GM18909 (cell line): Measurements from ENCODE around the gene CTCF.
"Not testable (repeated sequence)": the region's sequence is repeated elsewhere in the genome, so short reads cannot be mapped to it uniquely, and the experiment has no call there.

Source experiments
- ATAC-seq: cut with Tn5 transposase; IDR thresholded peaks from one replicate; pipeline ENCODE4 v1.9.1; 2021; ENCODE audit warnings: mild to moderate bottlenecking; ENCODE audit not compliant: unreplicated experiment, poor library complexity

Gene CTCF, protein sequence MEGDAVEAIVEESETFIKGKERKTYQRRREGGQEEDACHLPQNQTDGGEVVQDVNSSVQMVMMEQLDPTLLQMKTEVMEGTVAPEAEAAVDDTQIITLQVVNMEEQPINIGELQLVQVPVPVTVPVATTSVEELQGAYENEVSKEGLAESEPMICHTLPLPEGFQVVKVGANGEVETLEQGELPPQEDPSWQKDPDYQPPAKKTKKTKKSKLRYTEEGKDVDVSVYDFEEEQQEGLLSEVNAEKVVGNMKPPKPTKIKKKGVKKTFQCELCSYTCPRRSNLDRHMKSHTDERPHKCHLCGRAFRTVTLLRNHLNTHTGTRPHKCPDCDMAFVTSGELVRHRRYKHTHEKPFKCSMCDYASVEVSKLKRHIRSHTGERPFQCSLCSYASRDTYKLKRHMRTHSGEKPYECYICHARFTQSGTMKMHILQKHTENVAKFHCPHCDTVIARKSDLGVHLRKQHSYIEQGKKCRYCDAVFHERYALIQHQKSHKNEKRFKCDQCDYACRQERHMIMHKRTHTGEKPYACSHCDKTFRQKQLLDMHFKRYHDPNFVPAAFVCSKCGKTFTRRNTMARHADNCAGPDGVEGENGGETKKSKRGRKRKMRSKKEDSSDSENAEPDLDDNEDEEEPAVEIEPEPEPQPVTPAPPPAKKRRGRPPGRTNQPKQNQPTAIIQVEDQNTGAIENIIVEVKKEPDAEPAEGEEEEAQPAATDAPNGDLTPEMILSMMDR

DNA sequence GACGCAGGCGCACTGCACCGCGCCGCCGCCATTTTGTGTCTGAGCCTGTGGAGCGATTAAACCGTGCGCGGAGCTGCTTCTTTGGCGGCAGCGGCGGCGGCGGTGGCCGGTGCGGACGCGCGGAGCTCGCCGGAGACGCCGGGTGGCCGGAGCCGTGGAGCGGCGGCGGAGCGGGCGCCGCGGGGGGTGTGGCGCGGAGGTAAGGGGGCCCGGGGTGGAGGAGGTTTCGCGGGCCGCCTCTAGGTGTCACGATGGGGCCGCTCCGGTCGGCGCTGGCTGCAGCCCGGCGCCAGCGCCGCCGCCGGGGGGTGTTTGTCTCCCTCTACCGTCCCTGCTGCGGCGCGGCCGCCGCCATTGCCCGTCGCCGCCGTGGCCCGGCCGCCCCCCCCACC is at the start of gene CTCF:
TSS of gene CTCF (plus strand) at position 1 of the 392 bp plus-strand sequence. CDS start 48,307 bp downstream, outside the sequence.
- peak; percentile 47 for ATAC-seq

DNA sequence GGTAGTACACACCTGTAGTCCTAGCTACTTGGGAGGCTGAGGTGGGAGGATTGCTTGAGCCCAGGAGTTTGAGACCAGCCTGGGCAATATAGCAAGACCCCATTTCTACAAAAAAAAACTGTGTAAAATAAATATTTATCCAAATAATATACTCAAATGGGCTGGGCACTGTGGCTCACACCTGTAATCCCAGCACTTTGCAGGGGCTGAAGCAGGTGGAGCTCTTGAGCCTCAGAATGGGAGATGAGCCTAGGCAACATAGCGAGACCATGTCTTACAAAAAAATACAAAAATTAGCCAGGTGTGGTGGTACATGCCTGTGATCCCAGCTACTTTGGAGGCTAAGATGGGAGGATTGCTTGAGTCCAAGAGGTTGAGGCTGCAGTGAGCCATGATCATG is 48.4 kb upstream of the CTCF start:
- ATAC-seq, result not testable (repeated sequence)

DNA sequence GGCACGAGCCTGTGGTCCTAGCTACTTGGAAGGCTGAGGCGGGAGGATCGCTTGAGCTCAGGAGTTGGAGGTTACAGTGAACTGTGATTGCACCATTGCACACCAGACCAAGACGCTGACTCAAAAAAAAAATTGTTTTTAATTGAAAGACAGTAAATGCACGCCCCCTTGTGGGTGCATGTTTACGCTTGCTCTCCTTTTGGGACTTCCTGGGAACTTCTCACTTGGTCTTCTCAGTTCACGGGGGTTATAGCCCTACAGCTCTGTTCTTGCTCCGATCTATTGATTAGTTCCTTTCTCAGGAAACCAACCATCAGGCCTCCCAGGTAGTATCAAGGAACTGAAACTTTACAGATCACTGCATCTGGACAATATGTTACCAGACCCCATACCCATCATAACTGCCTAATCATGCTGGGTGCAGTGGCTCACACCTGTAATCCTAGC is 47.9 kb upstream of the CTCF start:
- peak; percentile 59 for ATAC-seq

GRCh38 chr16:67516296-67517154 is 45.8 kb upstream of the CTCF start:
- ATAC-seq, result no peak

- ATAC-seq, result no peak
Observed at GRCh38 chr16:67517155-67517445, 45.2 kb upstream of the CTCF start.

- no peak for ATAC-seq
Observed at GRCh38 chr16:67517661-67518423, 44.5 kb upstream of the CTCF start.

DNA sequence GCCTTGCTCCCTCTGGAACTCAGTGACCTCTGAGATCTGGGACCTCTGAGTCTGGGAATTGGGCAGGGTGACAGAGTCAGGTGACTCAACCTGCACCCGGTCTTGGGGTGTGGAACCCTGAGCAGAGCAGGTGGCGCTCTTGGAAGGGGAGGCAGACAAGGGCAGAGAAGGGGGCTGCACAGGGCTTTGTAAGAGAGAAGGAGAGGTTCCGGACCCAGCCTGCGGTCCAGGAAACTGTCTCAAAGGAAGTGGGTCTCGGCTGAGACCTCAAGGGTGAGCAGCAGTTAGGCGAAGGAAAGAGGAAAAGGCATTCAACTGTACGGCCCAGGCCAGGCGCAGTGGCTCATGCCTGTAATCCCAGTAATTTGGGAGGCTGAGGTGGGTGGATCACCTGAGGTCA is 43.6 kb upstream of the CTCF start:
- no peak for ATAC-seq

DNA sequence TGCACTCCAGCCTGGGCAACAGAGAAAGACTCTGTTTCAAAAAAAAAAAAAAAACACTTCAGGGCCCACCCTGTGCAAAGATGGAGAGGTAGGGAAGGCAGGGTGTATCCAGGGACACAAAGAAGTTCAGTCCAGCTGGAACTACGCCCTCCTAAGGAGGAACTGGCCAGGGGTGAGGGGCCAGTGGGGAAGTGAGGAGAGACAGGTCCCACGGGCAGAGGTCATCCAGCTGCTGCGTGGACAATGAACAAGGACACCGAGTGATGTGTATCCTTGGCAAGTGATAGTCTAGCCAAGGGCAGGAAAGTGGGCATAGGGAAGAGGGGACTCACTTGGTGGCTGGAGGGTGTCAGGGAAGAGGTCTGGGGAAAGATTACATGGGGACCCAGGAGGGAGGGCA is 43.1 kb upstream of the CTCF start:
- no peak for ATAC-seq

- peak; percentile 70 for ATAC-seq
Observed at GRCh38 chr16:67521095-67521804, 41.1 kb upstream of the CTCF start.

DNA sequence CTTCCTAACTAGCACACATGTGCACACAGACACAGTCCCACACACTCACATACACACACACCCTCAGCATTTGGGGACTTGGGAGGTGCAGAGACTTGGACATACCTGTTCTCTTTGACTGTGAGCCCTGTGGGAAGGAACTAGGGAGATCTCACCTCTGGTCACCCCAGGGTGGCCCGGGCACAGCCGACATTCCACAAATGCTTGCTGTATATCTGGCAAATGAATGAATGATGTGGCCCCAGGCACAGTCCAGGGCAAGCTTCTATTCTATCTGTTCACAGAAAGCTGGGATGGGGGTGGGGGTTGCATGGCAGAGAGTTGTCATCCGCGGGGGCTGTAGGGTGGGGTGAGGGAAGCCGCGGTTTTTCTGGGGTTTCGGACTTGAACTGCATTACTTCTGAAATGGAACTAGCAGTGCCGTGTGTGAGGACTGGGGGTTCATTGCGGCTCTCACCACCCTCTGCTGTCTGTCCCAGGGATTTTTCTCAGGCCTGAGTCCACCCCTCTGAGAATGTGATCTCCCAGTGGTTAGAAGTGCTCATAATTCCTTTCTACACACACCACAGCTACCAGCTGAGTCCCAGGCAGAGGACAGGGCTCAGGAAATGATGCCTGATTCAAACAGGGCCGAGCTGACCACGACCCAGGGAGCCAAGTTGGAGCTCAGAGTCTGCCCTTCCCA is 37.0 kb upstream of the CTCF start:
- no peak for ATAC-seq

DNA sequence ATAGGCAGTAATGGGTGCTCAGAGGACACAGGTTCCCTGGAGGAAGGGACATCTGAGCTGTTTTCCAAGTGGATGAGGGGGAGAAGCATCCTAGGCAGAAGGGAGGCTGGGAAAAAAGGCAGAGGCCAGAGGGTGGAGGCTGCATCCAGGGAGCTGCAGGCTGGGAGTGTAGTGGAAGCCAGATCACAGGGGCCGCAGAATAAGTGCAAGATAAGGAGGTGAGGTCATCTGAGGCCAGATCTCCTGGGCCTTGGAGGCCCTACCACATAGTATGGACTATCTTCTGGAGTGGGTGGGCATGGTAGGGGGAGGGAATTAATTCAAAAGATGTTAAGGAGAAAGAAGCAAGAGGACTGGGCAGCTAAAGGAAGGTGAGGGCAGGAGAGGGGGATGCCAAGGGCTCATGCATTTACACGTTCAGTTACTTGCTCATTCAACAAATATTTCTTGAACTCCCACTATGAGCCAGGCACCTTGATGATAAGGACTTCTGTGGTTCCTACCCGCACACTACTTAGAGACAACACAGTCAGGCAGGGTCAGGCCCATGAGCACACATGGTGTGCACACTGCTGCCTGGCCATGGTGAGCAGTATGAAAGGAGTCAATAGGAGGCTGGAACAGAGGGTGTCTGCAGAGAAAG is 36.1 kb upstream of the CTCF start:
- ATAC-seq, result no peak

DNA sequence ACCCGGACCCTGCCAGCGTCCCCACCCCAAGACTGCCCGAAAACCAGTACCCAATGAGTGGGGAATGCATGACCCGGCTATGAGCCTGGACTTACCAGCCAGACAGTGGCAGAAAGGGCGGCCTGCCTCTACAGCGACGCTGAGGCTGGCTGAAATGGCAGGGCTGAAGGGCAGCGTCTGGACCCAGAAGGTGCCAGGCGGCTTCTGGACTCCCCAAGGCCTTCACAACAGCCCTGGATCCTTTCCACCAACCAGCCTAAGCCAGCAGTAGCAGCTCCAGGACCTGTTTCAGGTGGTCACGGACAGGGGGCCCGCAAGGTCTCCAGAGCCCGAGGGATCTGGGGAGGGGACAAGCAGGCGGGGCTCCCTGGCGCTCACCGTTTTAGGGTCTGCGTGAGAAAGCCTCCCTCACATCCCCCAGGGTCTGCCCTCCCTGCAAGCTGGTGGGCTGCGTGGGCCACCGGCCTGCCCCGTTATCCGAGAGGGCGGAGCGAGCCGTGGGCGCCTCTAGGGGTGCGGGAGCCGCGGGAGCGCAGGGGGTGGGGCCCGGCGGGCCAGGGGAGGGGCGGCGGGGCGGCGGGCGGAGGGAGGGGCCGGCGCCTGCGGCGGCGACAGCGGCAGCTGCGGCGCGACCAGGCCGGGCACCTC is 34.0 kb upstream of the CTCF start, which contains the start of gene RIPOR1:
TSS of gene RIPOR1 (plus strand) at position 608 of the 648 bp plus-strand sequence. CDS start 9,618 bp downstream, outside the sequence.
- peak; percentile 25 for ATAC-seq

DNA sequence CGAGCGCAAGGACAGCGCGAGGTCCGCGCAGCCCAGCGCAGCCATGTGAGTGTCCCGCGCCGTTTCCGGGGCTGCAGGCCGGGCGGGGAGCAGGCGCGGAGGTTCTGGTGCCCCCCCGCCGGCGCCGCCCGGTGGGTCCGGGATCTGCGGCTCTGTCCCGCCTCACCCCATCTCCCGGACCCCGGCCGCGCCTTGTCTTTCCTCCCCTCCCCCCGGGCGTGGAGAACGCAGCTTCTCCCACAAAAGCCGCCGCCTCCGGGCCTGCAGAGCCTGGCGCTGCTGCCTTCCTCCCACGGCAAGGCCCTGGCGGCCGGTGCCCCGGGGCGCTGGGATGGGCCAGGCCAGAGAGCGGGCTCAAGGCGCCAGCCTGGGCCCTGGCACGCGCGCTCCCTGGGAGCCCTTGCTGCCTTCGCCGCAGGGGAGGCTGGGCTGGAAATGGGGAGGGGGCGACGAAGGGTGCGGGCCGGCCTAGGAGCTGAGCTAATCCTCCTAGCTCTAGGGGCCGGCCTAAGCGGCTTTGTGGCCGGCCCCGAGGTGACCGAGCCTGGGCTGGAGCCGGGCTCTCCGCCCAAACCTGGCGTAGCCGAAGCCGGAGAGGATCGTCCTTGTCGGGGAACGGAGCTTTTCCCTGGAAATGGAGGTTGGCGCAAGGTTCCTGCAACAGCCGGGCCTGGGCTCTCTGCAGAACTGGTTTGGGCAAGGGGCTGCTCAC is 33.3 kb upstream of the CTCF start:
- no peak for ATAC-seq

- ATAC-seq, result no peak
Observed at GRCh38 chr16:67529582-67530012, 32.7 kb upstream of the CTCF start.

- peak; percentile 38 for ATAC-seq
Observed at GRCh38 chr16:67530013-67530939, 32.0 kb upstream of the CTCF start.

DNA sequence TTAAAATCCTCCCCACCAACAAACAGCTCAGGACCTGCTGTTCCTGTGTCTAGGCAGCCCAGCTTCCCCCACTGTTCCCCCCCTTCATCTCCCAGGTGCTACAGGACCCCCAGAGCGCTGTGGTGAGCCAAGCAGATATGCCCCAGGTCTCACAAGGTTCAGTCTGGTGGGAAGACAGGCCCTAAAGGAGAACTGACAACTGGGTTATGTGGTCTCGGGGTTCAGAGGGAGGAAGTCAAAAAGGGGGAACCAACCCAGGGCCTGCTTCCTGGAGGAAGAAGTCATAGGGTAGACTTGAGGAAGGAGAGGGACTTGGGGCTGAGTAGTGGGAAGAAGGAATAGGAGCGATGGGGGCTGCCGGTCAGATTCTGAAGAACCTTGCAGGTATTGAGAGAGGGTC is 31.1 kb upstream of the CTCF start:
- ATAC-seq, result no peak
